ENCODE data around the gene CIITA.

DNA sequence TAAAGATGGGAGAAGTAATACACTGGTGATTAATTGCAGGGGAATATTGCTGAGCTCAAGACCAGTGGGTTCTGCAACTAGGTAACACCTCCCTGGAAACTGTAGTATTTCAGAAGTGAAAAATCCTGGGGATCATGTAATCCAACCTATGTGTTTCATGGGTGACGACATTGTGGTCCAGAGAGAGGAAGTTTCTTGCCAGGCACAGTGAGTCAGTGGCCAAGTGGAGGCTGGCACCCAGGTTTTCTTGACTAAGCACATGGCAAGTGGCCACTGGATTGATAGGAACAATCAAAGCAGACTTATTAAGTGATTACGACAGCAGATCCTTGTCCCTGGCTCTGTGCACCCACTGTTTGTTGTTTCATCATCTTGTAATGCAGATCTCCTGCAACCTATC lies 14.6 kb upstream of the CIITA start:
- TF ChIP-seq, protein P1, sequence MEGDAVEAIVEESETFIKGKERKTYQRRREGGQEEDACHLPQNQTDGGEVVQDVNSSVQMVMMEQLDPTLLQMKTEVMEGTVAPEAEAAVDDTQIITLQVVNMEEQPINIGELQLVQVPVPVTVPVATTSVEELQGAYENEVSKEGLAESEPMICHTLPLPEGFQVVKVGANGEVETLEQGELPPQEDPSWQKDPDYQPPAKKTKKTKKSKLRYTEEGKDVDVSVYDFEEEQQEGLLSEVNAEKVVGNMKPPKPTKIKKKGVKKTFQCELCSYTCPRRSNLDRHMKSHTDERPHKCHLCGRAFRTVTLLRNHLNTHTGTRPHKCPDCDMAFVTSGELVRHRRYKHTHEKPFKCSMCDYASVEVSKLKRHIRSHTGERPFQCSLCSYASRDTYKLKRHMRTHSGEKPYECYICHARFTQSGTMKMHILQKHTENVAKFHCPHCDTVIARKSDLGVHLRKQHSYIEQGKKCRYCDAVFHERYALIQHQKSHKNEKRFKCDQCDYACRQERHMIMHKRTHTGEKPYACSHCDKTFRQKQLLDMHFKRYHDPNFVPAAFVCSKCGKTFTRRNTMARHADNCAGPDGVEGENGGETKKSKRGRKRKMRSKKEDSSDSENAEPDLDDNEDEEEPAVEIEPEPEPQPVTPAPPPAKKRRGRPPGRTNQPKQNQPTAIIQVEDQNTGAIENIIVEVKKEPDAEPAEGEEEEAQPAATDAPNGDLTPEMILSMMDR (IDR thresholded peaks at IDR 0.05): no peak
- peak in 1 of 3 donors; percentile 5 for TF ChIP-seq POLR2A (IDR thresholded peaks at IDR 0.05)
